ENCODE measurements around the gene TMED1.

DNA sequence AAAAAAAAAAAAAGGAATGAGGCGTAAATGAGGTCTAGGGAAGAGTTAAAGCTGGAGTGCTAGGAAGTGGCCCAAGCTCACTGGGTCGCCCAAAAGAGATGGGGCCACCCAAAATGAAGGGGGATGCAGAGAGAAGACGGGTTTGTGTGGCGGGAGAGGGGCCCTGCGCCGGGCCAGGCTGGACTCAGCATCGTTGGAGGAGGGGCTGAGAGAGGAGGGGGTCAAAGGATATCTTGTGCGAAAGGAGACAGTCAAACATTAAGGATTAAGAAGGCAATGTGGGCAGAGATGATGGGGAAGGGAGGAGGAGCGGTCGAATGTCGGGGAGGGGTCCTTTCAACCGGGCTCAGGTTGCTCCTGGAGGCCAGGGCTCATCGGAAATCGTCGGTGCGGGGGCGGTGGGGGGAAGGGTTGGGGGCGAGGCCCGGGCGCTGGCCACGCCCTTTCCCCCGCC is 34.5 kb upstream of the TMED1 start:
- TF ChIP-seq, protein P1, sequence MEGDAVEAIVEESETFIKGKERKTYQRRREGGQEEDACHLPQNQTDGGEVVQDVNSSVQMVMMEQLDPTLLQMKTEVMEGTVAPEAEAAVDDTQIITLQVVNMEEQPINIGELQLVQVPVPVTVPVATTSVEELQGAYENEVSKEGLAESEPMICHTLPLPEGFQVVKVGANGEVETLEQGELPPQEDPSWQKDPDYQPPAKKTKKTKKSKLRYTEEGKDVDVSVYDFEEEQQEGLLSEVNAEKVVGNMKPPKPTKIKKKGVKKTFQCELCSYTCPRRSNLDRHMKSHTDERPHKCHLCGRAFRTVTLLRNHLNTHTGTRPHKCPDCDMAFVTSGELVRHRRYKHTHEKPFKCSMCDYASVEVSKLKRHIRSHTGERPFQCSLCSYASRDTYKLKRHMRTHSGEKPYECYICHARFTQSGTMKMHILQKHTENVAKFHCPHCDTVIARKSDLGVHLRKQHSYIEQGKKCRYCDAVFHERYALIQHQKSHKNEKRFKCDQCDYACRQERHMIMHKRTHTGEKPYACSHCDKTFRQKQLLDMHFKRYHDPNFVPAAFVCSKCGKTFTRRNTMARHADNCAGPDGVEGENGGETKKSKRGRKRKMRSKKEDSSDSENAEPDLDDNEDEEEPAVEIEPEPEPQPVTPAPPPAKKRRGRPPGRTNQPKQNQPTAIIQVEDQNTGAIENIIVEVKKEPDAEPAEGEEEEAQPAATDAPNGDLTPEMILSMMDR (IDR thresholded peaks at IDR 0.05): no peak
- TF ChIP-seq POLR2AphosphoS5 (IDR thresholded peaks at IDR 0.05): no peak

Measured in prostate gland (tissue), 2 donors.